Measurements from ENCODE around the gene MPP1.

Gene MPP1

DNA sequence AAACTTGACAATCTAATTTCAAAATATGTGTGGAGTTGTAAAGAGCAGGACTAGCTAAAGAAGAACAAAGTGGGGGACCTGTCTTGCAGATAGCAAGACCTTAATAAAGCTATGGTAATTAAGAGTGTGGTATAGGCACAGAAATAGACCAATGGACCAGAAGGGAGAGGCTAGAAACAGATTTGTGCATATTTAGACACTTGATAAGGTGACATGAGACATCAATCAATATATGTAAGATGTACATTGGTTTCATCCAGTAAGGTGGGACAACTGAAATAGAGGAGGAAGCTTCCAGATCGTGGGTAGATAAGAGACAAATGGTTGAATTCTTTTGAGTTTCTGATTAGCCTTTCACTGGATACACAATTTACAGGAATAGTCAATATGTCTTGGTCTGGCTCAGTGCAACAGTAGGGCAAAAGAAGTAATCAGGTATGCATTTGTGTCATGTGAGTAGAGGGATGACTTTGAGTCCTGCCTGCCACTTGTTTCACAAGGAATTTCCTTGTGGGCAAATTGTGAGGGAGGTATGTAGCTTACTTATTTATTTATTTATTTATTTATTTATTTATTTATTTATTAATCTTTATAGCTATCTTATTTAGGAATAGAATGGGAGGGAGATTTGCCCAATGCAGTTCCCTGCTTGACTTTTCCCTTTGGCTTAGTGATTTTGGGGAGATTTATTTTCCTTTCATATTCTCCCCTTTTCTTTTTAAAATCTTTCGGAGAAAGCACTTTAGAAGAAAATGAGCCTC is 7.2 kb upstream of the MPP1 start:
- no peak for DNase-seq

DNA sequence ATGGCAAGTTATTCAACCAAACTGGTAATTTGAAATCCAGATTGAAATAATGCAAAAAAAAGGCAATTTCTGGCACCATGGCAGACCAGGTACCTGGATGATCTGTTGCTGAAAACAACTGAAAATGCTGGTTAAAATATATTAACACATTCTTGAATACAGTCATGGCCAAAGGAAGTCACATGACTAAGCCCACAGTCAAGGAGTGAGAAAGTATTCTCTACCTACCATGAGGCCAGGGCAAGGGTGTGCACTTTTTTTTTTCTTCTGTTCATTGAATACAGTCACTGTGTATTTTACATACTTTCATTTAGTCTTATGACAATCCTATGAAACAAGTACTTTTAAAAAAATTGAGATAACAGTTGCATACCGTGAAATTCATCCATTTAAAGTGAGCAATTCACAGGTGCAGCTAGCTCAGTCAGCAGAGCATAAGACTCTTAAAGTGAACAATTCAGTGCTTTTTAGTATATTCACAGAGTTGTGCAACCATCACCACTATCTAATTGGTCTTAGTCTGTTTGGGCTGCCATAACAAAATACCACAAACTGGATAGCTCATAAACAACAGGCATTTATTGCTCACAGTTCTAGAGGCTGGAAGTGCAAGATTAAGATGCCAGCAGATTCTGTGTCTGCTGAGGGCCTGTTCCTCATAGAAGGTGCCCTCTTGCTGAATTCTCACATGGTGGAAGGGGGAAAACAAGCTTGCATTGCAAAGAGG is 4.8 kb upstream of the MPP1 start:
- DNase-seq: no peak

- no peak for DNase-seq
These were observed 1.7 kb upstream of the MPP1 start for GRCh38 chrX:154806837-154807501.

- DNase-seq: no peak
These were observed 409 bp upstream of the MPP1 start for GRCh38 chrX:154805696-154806091.

DNA sequence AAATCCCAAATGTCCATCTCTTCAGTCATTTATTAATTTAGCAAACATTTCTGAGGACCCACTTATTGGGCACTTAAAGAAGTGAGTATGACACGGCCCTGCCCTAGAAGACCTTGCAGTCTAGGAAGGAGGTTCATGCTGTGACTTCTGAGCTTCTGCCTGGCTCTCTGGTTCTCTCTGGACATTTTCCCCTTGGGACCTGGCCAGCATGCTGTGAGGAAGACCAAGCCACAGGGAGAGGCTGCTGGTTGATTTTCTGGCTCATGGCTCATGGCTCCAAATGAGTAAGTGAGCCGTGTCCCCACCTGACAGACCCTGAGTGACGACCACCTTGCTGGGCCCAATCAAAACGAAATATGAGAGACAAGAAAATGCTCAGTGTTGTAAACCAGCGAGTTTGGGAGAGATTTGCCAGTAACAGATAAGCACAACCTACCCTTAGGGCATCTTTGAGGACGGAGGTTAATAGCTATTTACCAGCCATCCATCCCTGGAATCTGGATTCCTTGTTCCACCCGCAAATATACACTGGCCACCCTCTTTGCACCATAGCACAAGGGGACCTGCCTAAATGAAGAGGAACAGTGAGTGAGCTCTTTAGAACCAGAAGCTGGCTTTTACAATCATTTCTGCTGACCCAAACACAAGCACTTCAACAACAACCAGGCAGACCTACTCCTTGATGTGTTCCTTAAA is 876 bp downstream of the MPP1 start:
- DNase-seq: no peak

DNA sequence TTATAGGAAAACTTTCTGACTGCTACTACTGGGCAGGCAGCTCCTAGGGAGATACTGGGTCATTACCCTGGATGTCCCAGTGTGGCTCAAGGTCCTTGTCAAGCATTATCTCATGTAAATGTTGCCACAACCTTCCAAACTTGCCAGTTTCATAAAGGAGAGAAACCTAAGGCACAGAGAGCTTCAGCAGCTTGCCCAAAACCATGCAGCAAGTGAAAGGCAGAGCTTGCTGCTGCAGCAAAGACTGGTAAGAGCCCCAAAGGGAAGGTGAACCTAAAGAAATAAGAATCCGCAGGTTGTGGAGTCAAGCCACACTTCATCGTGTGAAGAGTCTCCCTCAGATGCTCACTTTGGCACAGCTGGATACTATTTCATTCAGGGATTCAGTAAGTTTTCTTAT is 2.3 kb downstream of the MPP1 start:
- DNase-seq: no peak

- DNase-seq: no peak
These were observed 4.6 kb downstream of the MPP1 start for GRCh38 chrX:154800478-154801210.

DNA sequence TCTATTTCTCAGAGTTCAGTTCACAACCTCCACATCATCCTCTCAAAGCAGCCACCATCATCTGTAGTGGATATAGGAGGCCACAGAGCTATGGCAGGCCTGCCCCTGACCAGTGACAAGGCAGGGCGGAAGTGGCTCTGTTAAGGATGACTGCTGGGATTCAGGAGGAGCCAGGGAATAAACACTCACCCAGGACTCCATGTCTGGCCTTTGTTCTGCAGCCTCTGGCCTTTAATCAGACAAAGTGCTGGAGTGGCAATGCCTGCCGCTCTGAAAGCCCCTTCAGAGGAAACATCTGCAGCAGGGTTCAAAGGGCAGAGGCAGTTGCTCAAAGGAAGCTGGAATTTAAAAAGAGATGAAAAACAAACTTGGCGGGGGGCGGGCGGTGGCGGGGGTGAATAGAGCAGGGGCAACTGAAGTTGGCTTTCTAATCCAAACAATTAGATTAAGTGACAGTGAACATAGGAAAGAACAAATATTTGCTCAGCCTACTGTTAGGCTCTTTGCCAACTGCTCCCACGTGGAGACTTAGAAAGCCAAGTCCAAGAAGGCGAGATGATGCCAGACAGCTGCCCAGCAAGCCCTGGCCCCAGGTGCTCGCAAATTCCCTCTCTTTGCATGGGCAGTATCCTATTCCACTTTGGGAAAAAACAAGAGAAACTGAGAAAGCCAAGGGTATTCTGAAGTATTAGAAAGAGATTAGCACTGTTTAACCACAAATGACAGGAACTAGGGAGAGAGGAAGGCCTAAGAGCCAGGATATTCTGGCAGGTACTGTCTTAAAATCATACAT is 5.5 kb downstream of the MPP1 start:
- DNase-seq: no peak

DNA sequence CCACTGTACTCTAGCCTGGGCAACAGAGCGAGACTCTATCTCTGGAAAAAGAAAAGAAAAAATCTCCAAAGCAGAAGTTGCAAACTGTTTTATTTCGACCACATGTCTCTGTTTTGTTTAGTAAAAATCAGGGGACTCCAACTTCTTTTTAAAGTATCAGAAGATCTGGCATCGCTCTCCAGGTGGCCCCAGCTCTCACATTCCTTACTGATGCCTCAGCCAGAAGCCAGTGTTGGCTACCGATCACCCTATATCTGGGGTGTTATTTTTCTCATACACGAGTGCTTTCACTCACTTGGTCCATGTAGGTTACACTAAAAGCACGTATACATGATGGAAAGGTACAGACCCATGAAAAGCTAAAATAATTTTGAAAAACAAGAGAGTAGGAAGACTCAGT is 8.3 kb downstream of the MPP1 start:
- DNase-seq: no peak

- no peak for DNase-seq
These were observed 10.3 kb downstream of the MPP1 start for GRCh38 chrX:154795016-154795415.

GRCh38 chrX:154793084-154793795 is 12.0 kb downstream of the MPP1 start:
- DNase-seq: no peak

DNA sequence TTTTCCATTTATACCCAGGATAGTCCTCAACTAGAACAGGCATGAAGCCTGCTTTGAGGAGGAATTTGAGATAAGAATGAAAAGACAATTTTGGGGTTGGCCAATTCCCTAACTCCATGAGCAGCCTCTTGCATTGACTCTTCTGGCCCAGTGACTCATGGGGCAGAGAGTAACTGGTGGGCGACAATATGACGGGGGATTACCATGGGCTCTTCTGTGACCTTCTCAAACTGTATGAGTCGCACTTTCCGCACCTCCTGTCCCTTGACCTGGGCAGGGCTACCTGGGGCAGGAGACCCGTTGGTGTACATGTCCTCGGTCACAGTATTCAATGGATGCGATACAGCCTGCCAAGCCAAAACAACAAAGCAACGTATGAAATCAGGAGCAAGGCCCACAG is 13.3 kb downstream of the MPP1 start:
- DNase-seq: no peak

DNA sequence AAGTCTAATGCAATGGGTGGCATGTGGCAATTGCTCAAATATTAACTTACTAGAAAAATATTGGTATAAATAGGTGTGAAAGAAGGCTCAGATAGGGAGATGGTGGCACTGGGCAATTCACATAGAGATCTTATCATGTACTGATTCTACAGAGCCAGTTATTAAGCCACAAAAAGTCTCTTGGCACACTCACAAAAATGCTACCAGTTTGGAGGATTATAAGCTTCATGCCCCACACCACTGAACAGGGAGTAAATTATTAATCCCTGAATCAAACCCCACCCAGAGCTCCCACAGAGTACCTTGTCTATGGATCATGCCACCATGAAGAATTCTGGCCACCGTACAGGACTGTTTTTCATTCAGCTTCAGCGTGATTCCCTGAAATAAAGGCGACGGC is 13.8 kb downstream of the MPP1 start:
- no peak for DNase-seq

GRCh38 chrX:154785716-154786115 is 19.6 kb downstream of the MPP1 start:
- no peak for DNase-seq

DNA sequence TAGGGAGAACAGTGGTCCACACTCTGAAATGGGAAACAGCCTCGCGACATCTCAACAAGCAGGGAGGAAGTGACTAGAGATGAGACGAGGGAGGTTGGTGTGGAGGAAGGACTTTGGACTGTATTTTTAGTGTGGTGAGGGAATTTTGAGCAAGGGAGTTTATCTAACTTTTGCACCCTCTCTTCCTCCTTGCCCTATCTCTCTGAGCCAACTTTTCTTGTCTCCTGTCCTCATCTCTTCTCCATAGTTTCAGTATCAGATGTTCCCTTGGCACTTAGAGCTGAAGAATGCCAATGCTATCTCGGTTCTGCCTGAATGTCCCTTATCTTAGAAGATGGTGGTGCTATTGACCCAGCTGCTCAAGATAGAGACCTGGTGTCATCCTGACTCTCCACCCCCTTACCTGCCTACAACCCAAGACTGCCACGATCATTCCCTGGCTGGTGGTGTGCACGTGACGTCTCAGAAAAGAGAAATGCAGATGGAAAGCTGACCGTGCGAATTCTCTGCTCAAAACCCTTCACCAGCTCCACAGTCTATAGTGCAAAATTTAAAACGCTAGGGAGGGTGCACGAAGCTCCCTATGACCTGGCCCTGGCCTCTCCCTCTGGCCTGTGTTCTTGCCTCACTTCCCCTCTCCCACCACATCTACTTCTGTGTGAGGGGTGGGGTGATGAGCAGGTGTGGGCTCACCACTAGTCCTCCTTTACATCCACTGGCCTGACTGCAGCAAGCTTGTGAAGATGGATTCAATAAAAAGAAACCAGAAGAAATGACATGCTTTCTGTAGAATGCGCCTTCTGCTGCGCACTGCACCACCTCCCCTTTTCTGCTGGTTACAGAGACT is 20.9 kb downstream of the MPP1 start:
- DNase-seq: no peak

DNA sequence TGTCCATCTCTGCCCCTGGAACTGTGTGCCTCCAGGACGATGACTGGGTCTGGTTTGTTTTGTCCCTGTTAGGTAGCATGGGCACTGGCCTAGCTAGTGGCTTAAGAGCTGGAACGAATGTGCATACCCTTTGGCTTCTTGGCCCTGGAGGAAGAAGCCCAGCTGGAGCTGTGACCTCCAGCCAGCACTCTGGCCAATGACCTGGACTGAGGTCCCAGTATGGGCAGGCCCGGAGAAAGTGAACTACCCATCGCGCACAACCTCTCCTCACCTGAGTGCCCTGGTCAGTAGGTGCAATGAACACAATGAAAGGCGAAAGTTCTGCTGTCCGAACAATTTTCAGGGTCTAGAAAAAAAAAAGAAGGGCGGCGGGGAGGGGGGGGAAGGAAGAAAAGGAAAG is 24.3 kb downstream of the MPP1 start:
- no peak for DNase-seq

DNA sequence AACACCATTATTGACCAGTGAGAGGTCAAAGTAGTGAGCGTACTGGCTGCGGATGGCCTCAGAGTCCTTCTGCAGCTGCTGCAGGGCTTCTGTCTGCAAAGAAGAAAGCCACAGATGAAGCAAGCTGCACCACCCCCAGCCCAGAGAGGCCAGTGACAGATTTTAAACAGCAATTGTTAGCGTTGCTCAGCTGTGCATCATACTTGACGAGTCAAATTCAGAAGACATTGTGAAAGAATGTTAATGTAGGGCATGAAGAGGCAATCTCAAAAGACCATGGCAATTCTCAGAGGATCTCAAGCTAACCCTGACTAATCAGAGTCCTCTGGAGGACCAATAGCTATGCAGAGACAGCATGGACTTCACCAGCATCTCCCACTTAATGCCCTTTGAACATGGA is 26.0 kb downstream of the MPP1 start:
- no peak for DNase-seq

DNA sequence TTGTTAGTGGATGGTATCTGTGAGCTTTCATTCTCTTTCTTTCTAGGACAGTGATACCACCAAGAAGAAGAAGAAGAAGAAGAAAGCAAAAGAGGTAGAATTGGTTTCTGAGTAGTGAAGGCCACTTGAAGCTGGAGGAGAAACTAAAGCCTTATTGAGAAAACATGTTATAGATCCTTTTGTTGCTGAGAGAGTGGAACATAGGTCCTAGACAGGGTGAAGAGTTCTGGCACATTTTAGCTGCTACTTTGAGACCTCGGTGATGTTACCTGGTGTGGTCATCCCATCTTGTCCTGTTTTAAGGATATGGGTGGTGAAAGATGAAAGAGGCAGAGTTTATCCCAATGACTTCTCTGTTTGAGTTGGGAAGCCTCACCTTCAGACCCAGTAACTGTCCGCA is 28.5 kb downstream of the MPP1 start:
- DNase-seq: no peak

- no peak for DNase-seq
These were observed 29.6 kb downstream of the MPP1 start for GRCh38 chrX:154775419-154776349.
